Measurements from ENCODE around the gene ATP1A2.

The ATP1A2 gene

DNA sequence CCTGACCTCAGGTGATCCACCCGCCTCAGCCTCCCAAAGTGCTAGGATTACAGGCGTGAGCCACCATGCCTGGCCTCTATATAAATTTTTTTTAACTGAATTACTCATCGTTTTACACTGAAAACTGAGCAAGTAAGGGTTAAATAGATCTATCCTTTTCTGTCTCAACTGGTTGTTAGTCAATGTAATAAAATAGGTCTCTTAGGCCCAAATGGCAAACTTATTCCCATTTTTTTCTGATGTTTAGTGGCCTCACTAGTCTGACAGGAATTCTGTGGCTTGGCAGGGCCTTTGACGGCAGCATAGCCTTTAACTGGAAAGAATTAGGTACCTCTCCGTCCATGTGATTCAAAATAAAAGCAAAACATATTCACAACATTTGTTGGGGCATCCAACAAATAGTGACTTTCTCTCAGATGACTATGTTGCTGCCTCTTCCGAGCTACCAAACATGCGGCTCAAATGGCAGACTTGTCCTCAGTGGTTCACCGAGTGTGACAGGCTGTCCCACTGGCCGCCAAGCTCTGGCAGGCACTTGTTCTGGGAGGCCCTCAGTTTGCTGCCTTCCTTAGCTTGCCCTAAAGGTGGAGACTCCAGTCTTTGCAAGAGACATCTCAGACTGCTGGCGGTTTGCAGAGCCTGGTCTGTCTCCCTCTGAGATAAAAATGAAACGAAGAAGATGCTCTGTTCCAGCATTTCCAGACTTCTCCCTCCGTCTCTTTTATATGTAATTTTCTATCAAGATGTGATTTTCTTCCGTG is 53.2 kb downstream of the ATP1A2 start:
- DNase-seq: no peak

- DNase-seq: no peak
Measured at GRCh38 chr1:160169553-160170399, 54.2 kb downstream of the ATP1A2 start.

- no peak for DNase-seq
Measured at GRCh38 chr1:160171354-160171753, 55.8 kb downstream of the ATP1A2 start.

DNA sequence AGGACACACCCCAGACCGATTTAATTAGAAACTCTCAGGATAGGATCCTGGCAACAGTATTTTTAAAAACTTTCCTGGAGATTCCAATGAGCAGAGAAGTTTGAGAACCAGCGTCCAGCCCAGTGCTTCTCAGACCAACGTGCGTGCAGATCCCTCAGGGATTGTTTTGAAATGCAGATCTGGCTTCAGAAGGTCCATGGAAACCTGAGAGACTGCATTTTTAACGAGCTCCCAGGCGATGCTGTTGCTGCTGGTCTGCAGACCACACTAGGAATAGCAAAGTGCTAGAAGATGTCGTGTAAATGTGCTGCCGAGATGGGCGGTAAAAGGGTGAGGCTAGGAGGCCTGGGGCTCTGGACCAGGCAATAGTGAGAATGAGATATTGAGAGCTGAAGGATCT is 56.4 kb downstream of the ATP1A2 start:
- DNase-seq: no peak

GRCh38 chr1:160177231-160177630 is 61.7 kb downstream of the ATP1A2 start:
- no peak for DNase-seq

DNA sequence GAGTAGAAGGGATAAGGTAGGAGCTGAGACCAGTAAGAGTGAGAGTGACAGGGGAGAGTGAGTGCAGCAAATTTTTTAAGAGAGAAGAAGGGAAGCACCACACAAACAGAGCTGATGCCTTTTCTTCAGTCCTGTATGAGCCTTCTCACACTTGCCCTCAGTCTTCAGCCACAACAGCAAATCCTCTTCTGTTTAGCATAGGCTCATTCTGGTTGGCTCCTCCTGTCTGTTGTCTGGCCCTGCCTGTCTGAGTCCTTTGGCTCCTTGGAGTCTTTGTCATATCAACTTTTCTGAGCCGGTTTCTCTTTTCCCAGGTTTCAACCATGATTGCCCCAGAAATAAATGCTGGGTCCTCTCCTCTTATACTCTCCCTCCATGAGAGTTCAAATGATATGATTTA is 62.1 kb downstream of the ATP1A2 start:
- DNase-seq: no peak

- DNase-seq: no peak
Measured at GRCh38 chr1:160178731-160179130, 63.2 kb downstream of the ATP1A2 start.

DNA sequence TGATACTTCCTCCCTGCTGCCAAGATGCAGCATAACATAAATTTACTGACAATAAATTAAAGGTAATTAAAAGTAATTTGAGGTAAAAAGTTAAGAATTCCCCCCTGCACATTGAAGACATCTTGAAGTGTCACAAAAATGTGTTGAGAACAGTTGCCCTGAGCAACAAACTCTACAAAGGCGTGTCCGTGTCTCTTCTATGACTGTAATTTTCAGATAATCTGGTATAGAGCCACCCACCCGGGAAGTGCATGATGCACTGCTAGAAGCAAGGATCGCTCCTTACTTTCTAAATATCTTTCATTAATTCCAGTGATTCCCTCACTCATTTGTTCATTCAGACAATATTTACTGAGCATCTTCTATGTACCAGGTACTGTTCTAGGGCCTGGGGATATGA is 63.8 kb downstream of the ATP1A2 start:
- DNase-seq: no peak

DNA sequence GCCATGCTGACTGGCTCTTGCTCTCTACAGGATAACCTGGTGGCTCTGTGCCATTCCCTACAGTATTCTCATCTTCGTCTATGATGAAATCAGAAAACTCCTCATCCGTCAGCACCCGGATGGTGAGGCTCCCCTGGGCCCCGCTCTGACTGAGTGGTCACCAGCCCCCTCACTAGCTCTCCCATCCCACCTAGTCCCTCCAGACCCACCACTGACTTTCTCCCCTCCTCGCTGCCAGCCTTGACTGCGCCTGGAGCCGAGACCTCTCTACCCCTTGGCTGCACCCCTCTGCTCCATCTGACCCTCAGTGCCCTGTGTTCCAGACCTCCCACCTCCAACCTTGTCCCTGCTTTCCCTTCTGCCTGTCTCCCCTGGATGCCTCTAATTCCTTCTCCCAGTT is 70.7 kb downstream of the ATP1A2 start:
- DNase-seq: no peak

GRCh38 chr1:160186729-160187128 is 71.2 kb downstream of the ATP1A2 start:
- no peak for DNase-seq

GRCh38 chr1:160187407-160187806 is 71.8 kb downstream of the ATP1A2 start:
- no peak for DNase-seq

GRCh38 chr1:160188341-160188740 is 72.8 kb downstream of the ATP1A2 start:
- no peak for DNase-seq

GRCh38 chr1:160189649-160190625 is 74.4 kb downstream of the ATP1A2 start, which contains the start of gene CASQ1:
Gene CASQ1 (plus strand): TSS chr1:160190575. CDS start chr1:160190752, 177 bp downstream.
- DNase-seq: peak in 11 of 56 donors; percentile 6 to 45 (median 21)

DNA sequence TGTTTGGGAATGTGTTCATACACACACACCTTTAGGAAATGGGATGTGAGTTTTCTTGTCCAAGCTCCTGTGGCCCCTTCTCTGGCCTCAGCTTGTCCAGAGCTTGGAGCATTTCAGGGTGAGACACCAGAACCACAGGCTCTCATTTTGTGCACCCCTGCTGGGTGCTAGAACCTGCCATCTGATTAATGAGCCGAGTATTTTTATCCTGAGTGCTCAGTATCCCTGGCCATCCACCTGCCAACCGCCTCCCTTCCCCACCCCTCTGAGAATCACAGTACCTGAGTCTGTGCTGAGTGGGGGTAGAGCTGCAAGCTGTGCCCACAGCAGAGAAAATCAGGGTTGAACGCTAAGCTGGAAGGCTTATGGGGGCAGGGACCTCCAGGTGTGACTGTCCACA is 76.2 kb downstream of the ATP1A2 start:
- no peak for DNase-seq

DNA sequence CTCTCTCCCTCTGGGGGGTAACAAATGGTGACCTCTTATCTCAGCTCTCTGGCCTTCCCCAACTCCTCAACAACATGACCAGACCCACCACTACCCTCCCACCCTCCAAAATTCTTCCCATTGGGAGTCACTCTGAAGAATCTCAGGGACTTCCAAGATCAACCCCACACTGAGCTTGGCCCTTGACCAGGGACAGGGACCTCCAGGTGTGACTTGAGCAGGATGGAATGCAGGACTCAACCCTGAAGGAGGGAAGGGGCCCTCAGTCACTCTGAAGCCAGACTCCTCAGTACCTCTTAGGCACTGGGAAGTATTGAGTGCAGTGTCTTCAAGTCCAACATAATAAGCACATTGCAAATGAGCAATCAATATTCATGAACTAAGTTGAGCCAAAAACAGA is 76.7 kb downstream of the ATP1A2 start:
- no peak for DNase-seq

Measured in amygdala (tissue), 56 donors.